Progenitor cell of endocrine pancreas (in vitro differentiated cells): ENCODE data around the gene ACOT7. TPM values are rescaled to one million over a fixed set of nuclear protein-coding genes. Genes with fewer than 3 reads are reported as not detected.

Experiments
- DNase-seq: peaks from one replicate; pipeline ENCODE4 v3.0.0; 2021; ENCODE audit warnings: low spot score; ENCODE audit not compliant: unreplicated experiment
- H3K27ac Mint-ChIP-seq: 2 replicates; pipeline ENCODE4 v1.8.0; 2021; ENCODE audit warnings: mild to moderate bottlenecking, moderate library complexity, mixed read lengths
- H3K27me3 Mint-ChIP-seq: 2 replicates; pipeline ENCODE4 v1.8.0; 2021; ENCODE audit warnings: mixed read lengths
- H3K36me3 Mint-ChIP-seq: 2 replicates; pipeline ENCODE4 v1.8.0; 2022; ENCODE audit warnings: mixed read lengths; ENCODE audit not compliant: insufficient read depth
- H3K4me1 Mint-ChIP-seq: 2 replicates; pipeline ENCODE4 v1.8.0; 2021; ENCODE audit warnings: low read depth, mixed read lengths
- H3K4me3 Mint-ChIP-seq: 2 replicates; pipeline ENCODE4 v1.8.0; 2021; ENCODE audit warnings: low read depth, mild to moderate bottlenecking, moderate library complexity, mixed read lengths
- H3K9me3 Mint-ChIP-seq: 2 replicates; pipeline ENCODE4 v1.8.0; 2021; ENCODE audit warnings: low read depth, mixed read lengths
- CTCF ChIP-seq: fragments of 200-600 bp; sonication (generic); IDR thresholded peaks from one replicate; pipeline ENCODE4 v1.5.0; 2021; ENCODE audit warnings: antibody characterized with exemption, mild to moderate bottlenecking; ENCODE audit not compliant: unreplicated experiment
- total RNA-seq: library from RNA; stranded (reverse); gene quantifications from 2 replicates; pipeline ENCODE4 v1.2.1, GENCODE V29; 2021

The ACOT7 gene
- total RNA-seq, 1 donor from 2014 or later: 30.2 TPM

- Mint-ChIP-seq H3K36me3 (no peaks in the 10 kb centered on the region), H3K27me3 (peaks cover 49% of the 10 kb centered on the region), H3K4me1 (no peaks in the 10 kb centered on the region), H3K27ac (no peak overlapping the region), H3K4me3 (no peak overlapping the region), H3K9me3 (no peaks in the 10 kb centered on the region)
- DNase-seq: no peak
- TF ChIP-seq CTCF: no peak
Measured at GRCh38 chr1:6253380-6253779, 140.2 kb downstream of the ACOT7 start.

GRCh38 chr1:6252374-6252710 is 141.2 kb downstream of the ACOT7 start:
- Mint-ChIP-seq H3K27ac (no peak overlapping the region), H3K4me1 (no peaks in the 10 kb centered on the region), H3K36me3 (no peaks in the 10 kb centered on the region), H3K4me3 (no peak overlapping the region), H3K9me3 (no peaks in the 10 kb centered on the region), H3K27me3 (peaks cover 53% of the 10 kb centered on the region)
- no peak for DNase-seq
- TF ChIP-seq CTCF: no peak

GRCh38 chr1:6251681-6252373 is 141.7 kb downstream of the ACOT7 start:
- Mint-ChIP-seq H3K36me3 (no peaks in the 10 kb centered on the region), H3K4me3 (no peak overlapping the region), H3K9me3 (no peaks in the 10 kb centered on the region), H3K27ac (no peak overlapping the region), H3K4me1 (no peaks in the 10 kb centered on the region), H3K27me3 (peaks cover 53% of the 10 kb centered on the region)
- no peak for TF ChIP-seq CTCF
- DNase-seq: no peak

GRCh38 chr1:6251233-6251632 is 142.3 kb downstream of the ACOT7 start:
- no peak for TF ChIP-seq CTCF
- Mint-ChIP-seq H3K4me1 (peaks cover 2% of the 10 kb centered on the region), H3K27me3 (peaks cover 56% of the 10 kb centered on the region)

GRCh38 chr1:6249739-6250689 is 143.6 kb downstream of the ACOT7 start:
- Mint-ChIP-seq H3K4me1 (peaks cover 2% of the 10 kb centered on the region), H3K36me3 (no peaks in the 10 kb centered on the region), H3K9me3 (no peaks in the 10 kb centered on the region), H3K27me3 (peaks cover 58% of the 10 kb centered on the region), H3K27ac (no peak overlapping the region), H3K4me3 (no peak overlapping the region)
- no peak for DNase-seq
- TF ChIP-seq CTCF: no peak

More at GRCh38 chr1:6251233-6251632, 142.3 kb downstream of the ACOT7 start:
- Mint-ChIP-seq H3K36me3 (no peaks in the 10 kb centered on the region), H3K27ac (no peak overlapping the region), H3K4me3 (no peak overlapping the region), H3K9me3 (no peaks in the 10 kb centered on the region)
- no peak for DNase-seq
